Activated T-helper 1 cell treated with Interleukin-2 at 50 U/mL for 16 hours (primary cell): Measurements from ENCODE around the gene ZRANB3.
"Not testable (repeated sequence)": the region's sequence is repeated elsewhere in the genome, so short reads cannot be mapped to it uniquely, and the experiment has no call there.

Experiments used
- DNase-seq: peaks from one replicate; pipeline ENCODE4 v3.0.0-alpha.2; 2020; ENCODE audit warnings: low read depth

Gene ZRANB3

GRCh38 chr2:135485441-135485840 is 45.6 kb downstream of the ZRANB3 start:
- no peak for DNase-seq

DNA sequence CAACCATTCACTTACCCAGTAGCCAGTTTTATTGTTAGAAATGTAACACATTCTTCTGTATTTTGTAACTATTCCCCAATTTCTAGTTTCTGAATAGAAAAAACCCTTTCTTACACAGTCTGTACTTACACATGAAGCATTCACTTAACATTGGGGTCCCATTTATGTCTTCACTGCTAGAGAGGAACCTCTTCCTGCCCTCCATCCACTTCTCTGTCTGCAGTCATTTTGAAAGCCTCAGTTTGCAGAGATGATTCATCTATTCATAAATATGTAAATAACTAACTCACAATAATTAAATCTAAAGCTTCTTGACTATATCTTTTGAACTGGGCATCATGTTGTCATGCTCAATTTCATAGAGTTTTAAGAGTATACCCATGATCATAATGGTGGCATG is 55.9 kb downstream of the ZRANB3 start:
- no peak for DNase-seq

- DNase-seq = no peak
These were observed 57.5 kb downstream of the ZRANB3 start for GRCh38 chr2:135473567-135473966.

GRCh38 chr2:135471106-135471505 is 59.9 kb downstream of the ZRANB3 start:
- no peak for DNase-seq

DNA sequence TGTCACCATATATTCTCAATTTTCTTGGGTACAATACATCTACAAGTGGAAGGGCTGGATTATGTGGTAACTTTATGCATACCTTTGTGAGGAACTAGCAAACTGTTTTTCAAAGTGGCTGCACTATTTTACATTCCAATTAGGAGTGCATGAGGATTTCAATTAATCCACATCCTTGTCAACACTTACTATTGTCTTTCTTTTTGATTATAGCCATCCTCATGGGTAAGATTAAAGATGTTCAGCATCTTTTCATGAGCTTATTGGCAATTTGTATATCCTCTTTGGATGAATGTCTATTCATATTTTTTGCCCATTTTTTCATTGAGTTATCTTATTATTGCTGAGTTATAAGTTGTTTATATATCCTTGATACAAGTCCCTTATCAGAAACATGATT is 73.7 kb downstream of the ZRANB3 start:
- DNase-seq = no peak

GRCh38 chr2:135456835-135457234 is 74.2 kb downstream of the ZRANB3 start:
- no peak for DNase-seq

DNA sequence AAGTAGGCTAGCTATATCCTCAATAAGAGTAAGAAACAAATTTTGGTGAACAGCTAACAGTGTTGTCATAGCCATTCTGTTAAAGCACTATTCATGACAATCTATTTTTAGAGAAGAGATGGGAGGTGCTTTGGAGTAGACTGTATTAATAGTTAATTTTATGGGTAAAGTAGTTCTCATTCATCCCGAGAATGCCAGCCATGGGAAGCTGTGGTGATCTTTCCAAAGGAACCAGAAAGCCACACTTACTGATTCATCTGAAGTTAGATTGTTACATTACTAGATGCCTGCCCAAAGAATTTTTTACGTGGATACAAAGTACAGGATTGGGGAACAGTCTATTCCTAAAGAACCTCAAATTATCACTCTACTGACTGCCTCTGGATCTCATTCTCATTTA is 74.6 kb downstream of the ZRANB3 start:
- no peak for DNase-seq

DNA sequence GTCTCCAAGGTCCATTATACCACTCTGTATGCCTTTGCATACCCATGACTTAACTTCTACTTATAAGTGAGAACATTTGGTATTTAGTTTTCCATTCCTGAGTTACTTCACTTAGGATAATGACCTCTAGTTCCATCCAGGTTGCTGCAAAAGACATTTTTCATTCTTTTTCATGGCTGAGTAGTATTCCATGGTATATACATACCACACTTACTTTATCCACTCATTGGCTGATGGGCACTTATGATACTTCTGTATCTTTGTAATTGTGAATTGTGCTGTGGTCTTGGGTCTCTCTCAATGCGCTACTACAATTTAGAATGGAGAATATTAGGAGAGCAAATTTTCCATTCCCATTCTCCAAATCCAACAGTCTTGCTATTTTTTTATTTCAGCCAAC is 76.4 kb downstream of the ZRANB3 start:
- no peak for DNase-seq

- DNase-seq = not testable (repeated sequence)
These were observed 78.0 kb downstream of the ZRANB3 start for GRCh38 chr2:135453027-135453426.

DNA sequence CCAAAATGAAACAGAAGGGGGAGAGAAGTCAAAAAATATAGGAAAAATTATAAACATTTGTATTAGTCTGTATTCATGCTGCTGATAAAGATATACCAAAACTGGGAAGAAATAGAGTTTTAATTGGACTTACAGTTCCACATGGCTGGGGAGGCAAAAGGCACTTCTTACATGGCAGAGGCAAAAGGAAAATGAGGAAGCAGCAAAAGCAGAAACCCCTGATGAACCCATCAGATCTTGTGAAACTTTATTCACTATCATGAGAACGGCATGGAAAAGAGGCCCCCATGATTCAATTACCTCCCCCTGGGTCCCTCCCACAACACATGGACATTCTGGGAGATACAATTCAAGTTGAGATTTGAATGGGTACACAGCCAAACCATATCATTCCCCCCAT is 79.1 kb downstream of the ZRANB3 start:
- no peak for DNase-seq

DNA sequence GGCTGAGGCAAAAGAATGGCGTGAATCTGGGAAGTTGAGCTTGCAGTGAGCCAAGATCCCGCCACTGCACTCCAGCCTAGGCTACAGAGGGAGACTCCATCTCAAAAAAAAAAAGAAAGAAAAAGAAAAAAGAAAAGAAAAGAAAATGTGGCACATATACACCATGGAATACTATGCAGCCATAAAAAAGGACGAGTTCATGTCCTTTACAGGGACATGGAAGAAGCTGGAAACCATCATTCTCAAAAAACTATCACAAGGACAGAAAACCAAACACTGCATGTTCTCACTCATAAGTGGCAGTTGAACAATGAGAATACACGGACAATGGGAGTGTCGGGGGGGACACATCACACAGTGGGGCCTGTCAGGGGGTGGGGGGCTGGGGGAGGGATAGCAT is 88.0 kb downstream of the ZRANB3 start:
- not testable (repeated sequence) for DNase-seq

DNA sequence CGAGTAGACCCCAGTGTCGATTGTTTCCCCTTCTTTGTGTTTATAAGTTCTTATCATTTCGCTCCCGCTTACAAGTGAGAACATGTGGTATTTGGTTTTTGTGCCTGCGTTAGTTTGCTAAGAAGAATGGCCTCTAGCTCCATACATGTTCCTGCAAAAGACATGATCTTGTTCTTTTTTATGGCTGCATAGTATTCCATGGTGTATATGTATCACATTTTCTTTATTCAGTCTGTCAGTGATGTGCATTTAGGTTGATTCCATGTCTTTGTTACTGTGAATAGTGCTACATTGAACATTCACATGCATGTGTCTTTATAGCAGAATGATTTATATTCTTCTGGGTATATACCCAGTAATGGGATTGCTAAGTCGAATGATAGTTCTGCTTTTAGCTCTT is 95.9 kb downstream of the ZRANB3 start:
- DNase-seq = not testable (repeated sequence)

GRCh38 chr2:135424849-135425248 is 106.2 kb downstream of the ZRANB3 start:
- no peak for DNase-seq

DNA sequence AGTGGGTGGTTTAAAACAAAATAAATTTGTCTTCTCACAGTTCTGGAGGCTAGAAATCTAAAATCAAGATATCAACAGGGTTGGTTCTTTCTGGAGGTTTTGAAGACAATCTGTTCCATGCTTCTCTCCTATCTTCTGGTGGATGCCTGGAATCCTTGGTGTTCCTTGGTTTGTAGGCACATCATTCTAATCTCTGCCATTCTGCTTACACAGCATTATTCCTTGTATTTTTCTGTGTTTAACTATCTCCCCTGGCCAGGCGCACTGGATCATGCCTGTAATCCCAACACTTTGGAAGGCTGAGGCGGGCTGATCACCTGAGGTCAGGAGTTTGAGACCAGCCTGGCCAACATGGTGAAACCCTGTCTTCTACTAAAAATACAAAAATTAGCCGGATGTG is 108.1 kb downstream of the ZRANB3 start:
- DNase-seq = no peak

DNA sequence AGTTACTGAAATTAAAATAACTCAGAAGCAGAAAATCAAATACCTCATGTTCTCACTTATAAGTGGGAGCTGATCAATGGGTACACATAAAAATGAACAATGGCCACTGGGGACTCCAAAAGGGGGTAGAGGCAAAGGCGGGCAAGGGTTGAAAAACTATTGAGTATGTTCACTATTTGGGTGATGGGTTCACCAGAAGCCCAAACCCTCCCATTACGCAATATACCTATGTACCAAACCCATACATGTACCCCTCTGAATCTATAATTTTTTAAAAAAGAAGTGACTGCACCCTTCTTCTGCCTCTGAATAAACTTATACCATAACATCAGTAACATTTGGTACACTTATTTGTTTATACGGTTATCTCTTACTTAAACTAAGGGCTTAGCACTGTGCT is 119.4 kb downstream of the ZRANB3 start:
- no peak for DNase-seq

GRCh38 chr2:135409436-135409835 is 121.6 kb downstream of the ZRANB3 start:
- DNase-seq = no peak

DNA sequence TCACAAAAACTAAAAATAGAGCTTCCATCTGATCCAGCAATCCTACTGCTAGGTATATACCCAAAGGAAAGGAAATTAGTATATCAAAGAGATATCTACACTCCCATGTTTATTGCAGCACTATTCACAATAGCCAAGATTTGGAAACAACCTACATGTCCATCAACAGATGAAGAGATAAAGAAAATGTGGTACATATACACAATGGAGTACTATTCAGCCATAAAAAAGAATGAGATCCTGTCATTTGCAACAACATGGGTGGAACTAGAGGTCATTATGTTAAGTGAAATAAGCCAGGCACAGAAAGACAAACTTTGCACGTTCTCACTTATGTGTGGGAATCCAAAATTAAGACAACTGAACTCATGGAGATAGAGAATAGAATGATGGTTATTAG is 134.8 kb downstream of the ZRANB3 start:
- DNase-seq = not testable (repeated sequence)

DNA sequence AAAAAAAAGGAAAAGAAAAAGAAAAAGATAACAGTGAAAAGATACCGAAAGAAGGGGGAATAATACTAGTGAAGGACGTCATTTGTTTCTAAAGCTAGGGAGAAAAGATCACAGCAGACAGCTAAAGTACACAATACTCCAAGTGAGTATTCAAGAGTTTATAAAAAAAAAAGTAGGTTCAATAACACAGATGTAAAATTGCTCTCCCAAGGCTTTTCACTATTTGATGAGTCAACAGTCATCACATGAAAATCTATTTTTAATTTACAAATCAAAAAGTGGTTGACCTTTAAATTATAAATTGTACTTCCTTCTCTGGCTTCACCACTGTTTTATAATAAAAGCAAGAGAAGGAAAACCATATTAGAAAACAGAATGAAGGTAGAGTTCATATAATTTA is 144.0 kb downstream of the ZRANB3 start:
- DNase-seq = no peak

- DNase-seq = no peak
These were observed 152.4 kb downstream of the ZRANB3 start for GRCh38 chr2:135378591-135378990.

GRCh38 chr2:135373702-135374101 is 157.3 kb downstream of the ZRANB3 start:
- DNase-seq = no peak

DNA sequence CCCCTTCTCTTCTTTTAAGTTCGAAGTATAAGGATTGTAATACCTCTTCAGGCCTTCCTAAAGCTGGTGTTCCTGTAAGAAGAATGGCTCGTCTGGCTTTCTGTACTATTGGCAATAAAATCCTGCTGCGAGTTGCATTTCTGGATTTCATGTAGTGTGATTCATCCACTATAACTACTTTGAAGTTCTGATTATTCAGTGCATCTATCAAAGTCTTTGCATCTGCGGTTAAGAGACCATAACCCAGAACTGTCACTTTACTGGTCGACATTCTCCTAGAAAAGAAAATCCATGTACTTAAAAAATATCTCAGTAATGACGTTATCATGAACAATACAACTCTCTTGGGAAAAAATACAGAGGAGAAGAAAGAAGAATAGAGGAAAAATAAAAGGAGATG is 181.1 kb downstream of the ZRANB3 start:
- no peak for DNase-seq

- not testable (repeated sequence) for DNase-seq
These were observed 182.8 kb downstream of the ZRANB3 start for GRCh38 chr2:135348096-135348704.

GRCh38 chr2:135337071-135337470 is 193.9 kb downstream of the ZRANB3 start:
- DNase-seq = no peak

GRCh38 chr2:135335256-135335655 is 195.8 kb downstream of the ZRANB3 start:
- DNase-seq = no peak

GRCh38 chr2:135327146-135327545 is 203.9 kb downstream of the ZRANB3 start:
- no peak for DNase-seq
